HepG2 (cell line): Measurements from ENCODE around the gene SCARB2. TPM values are rescaled to one million over a fixed set of nuclear protein-coding genes. Genes with fewer than 3 reads are reported as not detected.
A peak's percentile ranks its signal among the peaks of the same experiment; 100 is the strongest.

Source experiments
- ARID3A ChIP-seq: IDR thresholded peaks from 2 replicates; pipeline ENCODE4 v1.6.1; 2012; ENCODE audit warnings: low read depth, low read length, improper control_type of control experiment
- E2F1 ChIP-seq: sonication (generic); formaldehyde crosslinking; IDR thresholded peaks from 2 replicates; pipeline ENCODE4 v1.5.0; 2020; ENCODE audit warnings: missing genetic modification reagents
- ERF ChIP-seq: IDR thresholded peaks from 2 replicates; pipeline ENCODE4 v1.6.1; 2018; ENCODE audit warnings: missing biosample characterization, missing genetic modification reagents
- HES4 ChIP-seq: sonication (generic); formaldehyde crosslinking; IDR thresholded peaks from 2 replicates; pipeline ENCODE4 v1.9.0; 2021; ENCODE audit warnings: mild to moderate bottlenecking, missing genetic modification reagents, borderline replicate concordance
- HOXA3 ChIP-seq: sonication (generic); formaldehyde crosslinking; IDR thresholded peaks from 2 replicates; pipeline ENCODE4 v1.5.0; 2020; ENCODE audit warnings: missing genetic modification reagents
- IRF9 ChIP-seq: sonication (generic); formaldehyde crosslinking; IDR thresholded peaks from 2 replicates; pipeline ENCODE4 v1.8.0; 2022; ENCODE audit warnings: missing genetic modification reagents, mild to moderate bottlenecking, borderline replicate concordance
- KLF9 ChIP-seq: IDR thresholded peaks from 2 replicates; pipeline ENCODE4 v1.6.1; 2016; ENCODE audit warnings: low read depth
- MIER2 ChIP-seq: IDR thresholded peaks from 2 replicates; pipeline ENCODE4 v1.6.1; 2016; ENCODE audit warnings: missing biosample characterization, missing genetic modification reagents
- MTF1 ChIP-seq: sonication (generic); formaldehyde crosslinking; IDR thresholded peaks from 2 replicates; pipeline ENCODE4 v1.5.0; 2020; ENCODE audit warnings: missing genetic modification reagents
- NFIC ChIP-seq: IDR thresholded peaks from 2 replicates; pipeline ENCODE4 v1.6.1; 2012; ENCODE audit warnings: mild to moderate bottlenecking, low read length, inconsistent platforms
- TBL1XR1 ChIP-seq: fragments of 150-350 bp; IDR thresholded peaks from 2 replicates; pipeline ENCODE4 v1.6.1; 2014; ENCODE audit warnings: borderline replicate concordance, low read length; ENCODE audit not compliant: partially characterized antibody
- TFE3 ChIP-seq: IDR thresholded peaks from 2 replicates; pipeline ENCODE4 v1.6.1; 2016
- ZBTB7B ChIP-seq: sonication (generic); formaldehyde crosslinking; IDR thresholded peaks from 2 replicates; pipeline ENCODE4 v1.4.0; 2020; ENCODE audit warnings: missing genetic modification reagents
- ZNF160 ChIP-seq: sonication (generic); formaldehyde crosslinking; IDR thresholded peaks from 2 replicates; pipeline ENCODE4 v1.8.0; 2022; ENCODE audit warnings: mild to moderate bottlenecking, inconsistent platforms, missing genetic modification reagents
- ZNF253 ChIP-seq: sonication (generic); formaldehyde crosslinking; IDR thresholded peaks from 2 replicates; pipeline ENCODE4 v1.8.0; 2022; ENCODE audit warnings: mild to moderate bottlenecking, missing genetic modification reagents, borderline replicate concordance
- ZNF3 ChIP-seq: IDR thresholded peaks from 2 replicates; pipeline ENCODE4 v1.7.0; 2017; ENCODE audit warnings: inconsistent platforms
- ZNF709 ChIP-seq: sonication (generic); formaldehyde crosslinking; IDR thresholded peaks from 2 replicates; pipeline ENCODE4 v1.5.0; 2020; ENCODE audit warnings: mild to moderate bottlenecking, missing genetic modification reagents
- polyA plus RNA-seq, 8 experiments: library from polyadenylated mRNA; depleted of rRNA in 3 of 8; stranded (reverse) in 7 of 8; unstranded in 1 of 8; fragments of >200 nt; fragmentation: Illumina TruSeq in 4 of 8; extraction: Trizol in 4 of 8; gene quantifications; 2 replicates each; pipeline versions ENCODE4 v1.2.1 to v1.2.3, GENCODE V29; 2011 to 2016; ENCODE audit warnings: low read depth in 4 of 8, missing spikeins in 1 of 8, mixed read lengths in 1 of 8; ENCODE audit not compliant: insufficient read depth in 1 of 8
- total RNA-seq, 5 experiments: library from RNA; depleted of rRNA; stranded (reverse); fragments of >200 nt; fragmentation: Illumina TruSeq; extraction: Trizol; gene quantifications; 2 replicates each; pipeline ENCODE4 v1.2.3, GENCODE V29; 2016; ENCODE audit warnings: low read depth in 1 of 5
- TF ChIP-seq, protein P1 (sequence below): sonication (generic); formaldehyde crosslinking; IDR thresholded peaks from 2 replicates; pipeline ENCODE4 v1.4.0; 2020; ENCODE audit warnings: missing genetic modification reagents, borderline replicate concordance
- TF ChIP-seq, protein P2 (sequence below): sonication (generic); IDR thresholded peaks from 2 replicates; pipeline ENCODE4 v1.6.1; 2016; ENCODE audit warnings: low read depth, borderline replicate concordance
- TF ChIP-seq, protein P3 (sequence below): fragments of 450-650 bp; IDR thresholded peaks from 2 replicates; pipeline ENCODE4 v1.6.1; 2016

Gene SCARB2
- total and polyA plus RNA-seq, 2 of the 13 experiments (the other 11 are each of a cell fraction or from before 2014, with no cell fraction given) = 40.6 to 43.4 TPM

DNA sequence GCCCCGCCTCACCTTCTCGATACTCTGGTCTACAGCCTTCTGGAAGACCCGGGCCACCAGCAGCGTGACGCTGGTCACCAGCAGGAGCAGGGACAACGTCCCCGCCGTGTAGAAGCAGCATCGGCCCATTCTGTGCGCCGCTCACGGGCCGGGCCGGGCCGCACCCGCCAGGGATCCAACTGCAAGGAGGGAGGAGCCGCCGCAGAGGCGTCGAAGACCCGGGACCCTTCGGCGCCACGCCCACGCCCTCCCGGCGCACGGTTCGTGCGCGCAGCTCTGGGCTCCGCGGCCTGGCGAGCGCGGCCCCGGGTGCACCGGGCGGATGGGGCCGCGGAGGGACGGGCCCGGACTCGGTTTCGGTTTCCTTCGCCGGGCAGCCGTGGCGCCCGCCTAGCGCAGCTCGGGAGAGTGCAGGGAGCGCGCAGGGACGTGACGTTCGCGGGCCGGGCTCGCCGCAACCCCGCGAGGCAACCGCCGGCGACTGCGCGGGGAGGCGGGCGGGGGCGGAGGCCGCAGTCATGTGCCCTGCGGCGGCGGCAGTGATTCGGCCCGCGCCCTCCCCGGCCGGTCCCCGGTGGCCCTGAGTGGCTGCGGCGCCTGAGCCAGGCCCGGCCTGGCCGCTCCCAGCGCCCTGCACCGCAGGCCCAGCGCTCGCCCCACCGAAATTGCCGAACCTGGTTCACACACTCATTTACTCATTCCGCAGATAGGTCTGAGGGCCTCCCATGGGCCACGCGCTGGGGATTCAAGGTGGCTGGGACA, at the start of gene SCARB2 (continued):
- TF ChIP-seq ARID3A (no peak), TFE3 (CRISPR knock-in tag) (0 out of 2 replicates have a peak, but pooled peaks have one; percentile 37), ERF (CRISPR knock-in tag) (no peak), NFIC (no peak), TBL1XR1 (no peak), E2F1 (no peak), HOXA3 (CRISPR knock-in tag) (peak; percentile 69; the same call in 1 of the 2 replicates), ZNF253 (CRISPR knock-in tag) (peak; percentile 50; the same call in 1 of the 2 replicates), KLF9 (CRISPR knock-in tag) (no peak), ZNF3 (CRISPR knock-in tag) (no peak), ZNF160 (CRISPR knock-in tag) (no peak; the same call in 1 of the 2 replicates), MIER2 (CRISPR knock-in tag) (no peak), ZBTB7B (CRISPR knock-in tag) (no peak), IRF9 (CRISPR knock-in tag) (peak; percentile 34; the same call in 1 of the 2 replicates), HES4 (CRISPR knock-in tag) (no peak), MTF1 (CRISPR knock-in tag) (no peak), ZNF709 (CRISPR knock-in tag) (0 out of 2 replicates have a peak, but pooled peaks have one; percentile 31)
- TF ChIP-seq, protein P1, sequence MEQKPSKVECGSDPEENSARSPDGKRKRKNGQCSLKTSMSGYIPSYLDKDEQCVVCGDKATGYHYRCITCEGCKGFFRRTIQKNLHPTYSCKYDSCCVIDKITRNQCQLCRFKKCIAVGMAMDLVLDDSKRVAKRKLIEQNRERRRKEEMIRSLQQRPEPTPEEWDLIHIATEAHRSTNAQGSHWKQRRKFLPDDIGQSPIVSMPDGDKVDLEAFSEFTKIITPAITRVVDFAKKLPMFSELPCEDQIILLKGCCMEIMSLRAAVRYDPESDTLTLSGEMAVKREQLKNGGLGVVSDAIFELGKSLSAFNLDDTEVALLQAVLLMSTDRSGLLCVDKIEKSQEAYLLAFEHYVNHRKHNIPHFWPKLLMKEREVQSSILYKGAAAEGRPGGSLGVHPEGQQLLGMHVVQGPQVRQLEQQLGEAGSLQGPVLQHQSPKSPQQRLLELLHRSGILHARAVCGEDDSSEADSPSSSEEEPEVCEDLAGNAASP (CRISPR knock-in tag) = no peak
- TF ChIP-seq, protein P2, sequence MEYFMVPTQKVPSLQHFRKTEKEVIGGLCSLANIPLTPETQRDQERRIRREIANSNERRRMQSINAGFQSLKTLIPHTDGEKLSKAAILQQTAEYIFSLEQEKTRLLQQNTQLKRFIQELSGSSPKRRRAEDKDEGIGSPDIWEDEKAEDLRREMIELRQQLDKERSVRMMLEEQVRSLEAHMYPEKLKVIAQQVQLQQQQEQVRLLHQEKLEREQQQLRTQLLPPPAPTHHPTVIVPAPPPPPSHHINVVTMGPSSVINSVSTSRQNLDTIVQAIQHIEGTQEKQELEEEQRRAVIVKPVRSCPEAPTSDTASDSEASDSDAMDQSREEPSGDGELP = no peak
- TF ChIP-seq, protein P3, sequence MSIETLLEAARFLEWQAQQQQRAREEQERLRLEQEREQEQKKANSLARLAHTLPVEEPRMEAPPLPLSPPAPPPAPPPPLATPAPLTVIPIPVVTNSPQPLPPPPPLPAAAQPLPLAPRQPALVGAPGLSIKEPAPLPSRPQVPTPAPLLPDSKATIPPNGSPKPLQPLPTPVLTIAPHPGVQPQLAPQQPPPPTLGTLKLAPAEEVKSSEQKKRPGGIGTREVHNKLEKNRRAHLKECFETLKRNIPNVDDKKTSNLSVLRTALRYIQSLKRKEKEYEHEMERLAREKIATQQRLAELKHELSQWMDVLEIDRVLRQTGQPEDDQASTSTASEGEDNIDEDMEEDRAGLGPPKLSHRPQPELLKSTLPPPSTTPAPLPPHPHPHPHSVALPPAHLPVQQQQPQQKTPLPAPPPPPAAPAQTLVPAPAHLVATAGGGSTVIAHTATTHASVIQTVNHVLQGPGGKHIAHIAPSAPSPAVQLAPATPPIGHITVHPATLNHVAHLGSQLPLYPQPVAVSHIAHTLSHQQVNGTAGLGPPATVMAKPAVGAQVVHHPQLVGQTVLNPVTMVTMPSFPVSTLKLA = no peak
